Suprapubic skin (tissue), 3 donors: ENCODE results near the gene AGPAT4.

Experiments
- CTCF ChIP-seq, 2 donors: fragments of 200-600 bp in 1 of 2; fragments of 450-650 bp in 1 of 2; sonication (generic) in 1 of 2; IDR thresholded peaks; one replicate each; pipeline ENCODE4 v1.5.1; 2016 to 2019; ENCODE audit warnings: antibody characterized with exemption in 2 of 2, mild to moderate bottlenecking in 1 of 2, moderate library complexity in 1 of 2
- POLR2A ChIP-seq, 2 donors: fragments of 450-650 bp; IDR thresholded peaks; one replicate each; pipeline ENCODE4 v1.6.1; 2017; ENCODE audit warnings: antibody characterized with exemption in 2 of 2, mild to moderate bottlenecking in 2 of 2, moderate library complexity in 2 of 2

- TF ChIP-seq POLR2A (IDR thresholded peaks at IDR 0.05): no peak
- TF ChIP-seq CTCF (IDR thresholded peaks at IDR 0.05): no peak
Measured at GRCh38 chr6:161318456-161318855, 44.6 kb upstream of the AGPAT4 start.
